Thyroid gland (tissue), 4 donors: ENCODE data around the gene ZNF8. TPM values are rescaled to one million over a fixed set of nuclear protein-coding genes. Genes with fewer than 3 reads are reported as not detected.

Experiments
- DNase-seq, 2 donors: peaks; one replicate each; pipeline ENCODE4 v3.0.0-alpha.2; 2019
- H3K27ac ChIP-seq, 3 donors: fragments of 200-600 bp; sonication (generic); 1 replicate in 2 of 3; 2 replicates in 1 of 3; pipeline ENCODE4 v1.5.1; 2016 to 2019; ENCODE audit warnings: mild to moderate bottlenecking in 1 of 3, moderate library complexity in 1 of 3
- H3K27me3 ChIP-seq: fragments of 200-600 bp; sonication (generic); one replicate; pipeline ENCODE4 v1.5.1; 2019
- H3K36me3 ChIP-seq, 2 donors: fragments of 200-600 bp; sonication (generic); one replicate each; pipeline ENCODE4 v1.5.1; 2016 to 2019
- H3K4me1 ChIP-seq, 2 donors: fragments of 200-600 bp; sonication (generic); one replicate each; pipeline ENCODE4 v1.5.1; 2017 to 2019
- H3K4me3 ChIP-seq, 3 donors: fragments of 200-600 bp; sonication (generic); replicated peaks in 1 of 3; 1 replicate in 2 of 3; 2 replicates in 1 of 3; pipeline ENCODE4 v1.5.1; 2016; ENCODE audit warnings: mild to moderate bottlenecking in 1 of 3
- H3K9me3 ChIP-seq: fragments of 200-600 bp; sonication (generic); one replicate; pipeline ENCODE4 v1.5.1; 2017
- POLR2A ChIP-seq, 2 donors: fragments of 450-650 bp; IDR thresholded peaks; one replicate each; pipeline ENCODE4 v1.6.1; 2017; ENCODE audit warnings: antibody characterized with exemption in 2 of 2, mild to moderate bottlenecking in 2 of 2, moderate library complexity in 1 of 2
- WGBS, 2 donors: methylation state at CpG; one replicate each; pipeline ENCODE4 v1.1.5; 2017; 5-methylcytosine and 5-hydroxymethylcytosine counted together
- intact Hi-C: fragments of 100-400 bp; cut with DNase I; formaldehyde crosslinking; loops from one replicate; pipeline ENCODE4 v1.15.1; 2023
- total RNA-seq, 4 donors: library from RNA; depleted of rRNA; stranded (reverse); fragments of >200 nt; gene quantifications; one replicate each; pipeline ENCODE4 v1.2.3, GENCODE V29; 2016
- TF ChIP-seq, protein P1 (sequence below), 6 experiments: fragments of 200-600 bp in 3 of 6; fragments of 450-650 bp in 3 of 6; sonication (generic) in 3 of 6; IDR thresholded peaks; one replicate each; pipeline ENCODE4 v1.5.1; 2016 to 2019; ENCODE audit warnings: antibody characterized with exemption in 6 of 6, mild to moderate bottlenecking in 2 of 6, inconsistent platforms in 1 of 6, moderate library complexity in 1 of 6

The ZNF8 gene
- total RNA-seq, 4 donors from 2014 or later: 9.7 to 14.7 (median 10.3) TPM

DNA sequence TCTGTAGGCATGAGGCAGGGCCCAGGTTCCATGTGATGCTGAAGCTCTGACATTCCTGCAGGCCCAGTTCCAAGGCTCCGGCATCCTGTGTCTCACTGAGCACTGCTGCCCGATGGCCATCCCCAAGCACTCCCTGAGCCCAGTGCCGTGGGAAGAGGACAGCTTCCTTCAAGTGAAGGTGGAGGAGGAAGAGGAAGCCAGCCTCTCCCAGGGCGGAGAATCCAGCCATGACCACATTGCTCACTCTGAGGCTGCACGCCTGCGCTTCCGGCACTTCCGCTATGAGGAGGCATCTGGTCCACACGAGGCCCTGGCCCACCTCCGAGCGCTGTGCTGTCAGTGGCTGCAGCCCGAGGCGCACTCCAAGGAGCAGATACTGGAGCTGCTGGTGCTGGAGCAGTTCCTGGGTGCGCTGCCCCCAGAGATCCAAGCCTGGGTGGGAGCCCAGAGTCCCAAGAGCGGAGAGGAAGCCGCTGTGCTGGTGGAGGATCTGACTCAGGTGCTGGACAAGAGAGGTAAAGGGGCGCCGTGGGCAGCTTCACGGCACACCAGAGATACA is 56.0 kb downstream of the ZNF8 start:
- WGBS, 2 donors: 95% methylated on average over 8 to 12 of the region's 19 CpGs
- Histone ChIP-seq H3K9me3 (no peaks in the 10 kb centered on the region), H3K36me3 (peaks cover 15 to 24% of the 10 kb centered on the region in 2 donors), H3K4me1 (no peaks in the 10 kb centered on the region), H3K27ac (no peak overlapping the region), H3K27me3 (no peaks in the 10 kb centered on the region), H3K4me3 (no peak overlapping the region)
- no peak for DNase-seq
- TF ChIP-seq, protein P1, sequence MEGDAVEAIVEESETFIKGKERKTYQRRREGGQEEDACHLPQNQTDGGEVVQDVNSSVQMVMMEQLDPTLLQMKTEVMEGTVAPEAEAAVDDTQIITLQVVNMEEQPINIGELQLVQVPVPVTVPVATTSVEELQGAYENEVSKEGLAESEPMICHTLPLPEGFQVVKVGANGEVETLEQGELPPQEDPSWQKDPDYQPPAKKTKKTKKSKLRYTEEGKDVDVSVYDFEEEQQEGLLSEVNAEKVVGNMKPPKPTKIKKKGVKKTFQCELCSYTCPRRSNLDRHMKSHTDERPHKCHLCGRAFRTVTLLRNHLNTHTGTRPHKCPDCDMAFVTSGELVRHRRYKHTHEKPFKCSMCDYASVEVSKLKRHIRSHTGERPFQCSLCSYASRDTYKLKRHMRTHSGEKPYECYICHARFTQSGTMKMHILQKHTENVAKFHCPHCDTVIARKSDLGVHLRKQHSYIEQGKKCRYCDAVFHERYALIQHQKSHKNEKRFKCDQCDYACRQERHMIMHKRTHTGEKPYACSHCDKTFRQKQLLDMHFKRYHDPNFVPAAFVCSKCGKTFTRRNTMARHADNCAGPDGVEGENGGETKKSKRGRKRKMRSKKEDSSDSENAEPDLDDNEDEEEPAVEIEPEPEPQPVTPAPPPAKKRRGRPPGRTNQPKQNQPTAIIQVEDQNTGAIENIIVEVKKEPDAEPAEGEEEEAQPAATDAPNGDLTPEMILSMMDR (IDR thresholded peaks at IDR 0.05): no peak
- no peak for TF ChIP-seq POLR2A (IDR thresholded peaks at IDR 0.05)
- intact Hi-C loops: no loop called here

DNA sequence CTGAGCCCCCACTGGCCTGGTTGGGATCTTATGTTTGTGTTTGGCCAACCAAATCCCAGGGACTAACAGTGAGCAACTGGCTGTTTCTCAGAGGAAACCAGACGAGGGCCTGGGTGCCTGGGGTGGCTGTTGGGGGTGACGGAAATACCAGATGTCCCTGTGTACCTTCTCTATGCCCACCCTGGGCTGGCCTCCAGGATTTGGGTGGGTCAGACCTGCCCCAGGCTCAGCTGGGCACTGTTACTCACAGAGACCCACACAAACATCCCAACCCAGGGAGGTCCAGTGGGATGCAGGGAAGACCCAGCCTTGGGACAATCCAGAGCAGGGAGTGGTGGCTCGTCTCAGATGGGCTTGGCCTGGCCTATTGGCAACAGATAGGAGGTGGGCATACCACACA is 56.9 kb downstream of the ZNF8 start:
- no peak for TF ChIP-seq POLR2A (IDR thresholded peaks at IDR 0.05)
- TF ChIP-seq, protein P1 (IDR thresholded peaks at IDR 0.05): no peak
- no peaks in the 10 kb centered on the region for H3K27me3 ChIP-seq
- H3K9me3 ChIP-seq: no peaks in the 10 kb centered on the region
- intact Hi-C loops: no loop called here
- 82 to 100% methylated on average over 1 to 3 of the region's 3 CpGs for WGBS, 2 donors
- no peaks in the 10 kb centered on the region for H3K4me1 ChIP-seq
- no peak overlapping the region for H3K4me3 ChIP-seq
- peaks cover 15 to 24% of the 10 kb centered on the region in 2 donors for H3K36me3 ChIP-seq
- no peak for DNase-seq
- no peak overlapping the region for H3K27ac ChIP-seq

DNA sequence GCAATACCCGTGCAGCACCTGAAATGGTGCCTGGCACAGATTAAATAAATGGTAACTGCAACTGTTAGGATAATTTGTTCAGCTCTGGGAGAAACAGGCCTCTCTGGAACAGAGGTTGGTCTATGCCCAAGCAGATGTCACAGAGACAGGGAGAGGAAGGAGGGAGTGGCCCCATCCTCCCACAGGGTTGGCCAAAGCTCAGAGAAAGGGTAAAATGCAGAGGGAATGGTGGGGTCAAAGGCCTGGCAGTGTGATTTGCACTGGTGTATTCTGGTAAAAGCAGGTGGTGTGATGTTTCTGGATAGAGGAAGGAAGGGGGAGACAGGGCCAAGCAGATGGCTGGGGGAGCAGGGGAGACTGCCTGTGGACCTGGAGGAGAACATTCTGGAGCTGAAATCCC is 57.5 kb downstream of the ZNF8 start:
- intact Hi-C loops: no loop called here
- DNase-seq: no peak
- Histone ChIP-seq H3K9me3 (no peaks in the 10 kb centered on the region), H3K4me1 (no peaks in the 10 kb centered on the region), H3K4me3 (no peak overlapping the region), H3K36me3 (peaks cover 15 to 24% of the 10 kb centered on the region in 2 donors), H3K27ac (no peak overlapping the region), H3K27me3 (no peaks in the 10 kb centered on the region)
- TF ChIP-seq, protein P1 (IDR thresholded peaks at IDR 0.05): no peak
- no peak for TF ChIP-seq POLR2A (IDR thresholded peaks at IDR 0.05)
- whole genome bisulfite sequencing, 2 donors: 93 to 94% methylated on average over 1 of the region's 1 CpG

DNA sequence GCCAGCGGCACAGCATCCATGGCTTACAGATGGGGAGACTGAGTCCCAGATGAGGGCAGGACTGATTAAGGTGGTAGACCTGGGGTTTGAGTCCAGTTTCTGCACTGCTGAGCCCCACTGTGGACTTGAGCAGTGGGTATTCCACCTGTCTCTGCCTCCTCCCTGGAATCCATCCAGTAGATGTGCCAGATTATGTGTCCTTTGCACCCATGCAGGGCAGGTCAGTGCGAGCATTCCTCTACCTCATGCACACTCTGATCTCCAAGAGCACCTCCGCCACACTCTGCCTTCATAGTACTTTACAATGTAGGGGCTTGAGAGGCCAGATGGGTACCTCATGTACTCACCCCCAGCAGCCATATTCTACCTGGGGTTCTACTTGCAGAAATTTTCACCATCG is 58.1 kb downstream of the ZNF8 start:
- WGBS, 2 donors: 91 to 94% methylated on average over 4 of the region's 4 CpGs
- no peaks in the 10 kb centered on the region for H3K4me1 ChIP-seq
- H3K27ac ChIP-seq: no peak overlapping the region
- H3K27me3 ChIP-seq: no peaks in the 10 kb centered on the region
- TF ChIP-seq, protein P1 (IDR thresholded peaks at IDR 0.05): no peak
- no peak for TF ChIP-seq POLR2A (IDR thresholded peaks at IDR 0.05)
- intact Hi-C loops: no loop called here
- no peak for DNase-seq
- peaks cover 15 to 24% of the 10 kb centered on the region in 2 donors for H3K36me3 ChIP-seq
- no peak overlapping the region for H3K4me3 ChIP-seq
- H3K9me3 ChIP-seq: no peaks in the 10 kb centered on the region

DNA sequence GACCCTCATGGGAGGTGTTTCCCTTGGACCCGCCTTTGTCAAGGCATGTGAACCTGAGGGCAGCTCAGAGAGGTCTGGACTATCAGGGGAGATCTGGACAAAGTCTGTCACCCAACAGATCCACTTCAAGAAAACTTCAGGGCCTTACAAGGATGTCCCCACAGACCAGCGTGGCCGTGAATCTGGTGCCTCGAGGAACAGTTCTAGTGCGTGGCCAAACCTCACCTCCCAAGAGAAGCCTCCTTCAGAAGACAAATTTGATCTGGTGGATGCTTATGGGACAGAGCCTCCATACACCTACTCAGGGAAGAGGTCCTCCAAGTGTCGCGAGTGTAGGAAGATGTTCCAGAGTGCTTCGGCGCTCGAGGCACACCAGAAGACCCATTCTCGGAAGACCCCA is 59.6 kb downstream of the ZNF8 start:
- Histone ChIP-seq H3K4me3 (no peak overlapping the region), H3K27ac (no peak overlapping the region), H3K4me1 (no peaks in the 10 kb centered on the region), H3K9me3 (no peaks in the 10 kb centered on the region), H3K27me3 (no peaks in the 10 kb centered on the region), H3K36me3 (peaks cover 15 to 24% of the 10 kb centered on the region in 2 donors)
- intact Hi-C loops: no loop called here
- TF ChIP-seq, protein P1 (IDR thresholded peaks at IDR 0.05): no peak
- TF ChIP-seq POLR2A (IDR thresholded peaks at IDR 0.05): no peak
- DNase-seq: no peak
- 94 to 97% methylated on average over 7 to 11 of the region's 11 CpGs for WGBS, 2 donors
